Dermis microvascular lymphatic vessel endothelial cell (primary cell): ENCODE data around the gene DPPA2. TPM values are rescaled to one million over a fixed set of nuclear protein-coding genes. Genes with fewer than 3 reads are reported as not detected.
"Not testable (repeated sequence)": the region's sequence is repeated elsewhere in the genome, so short reads cannot be mapped to it uniquely, and the experiment has no call there.

ENCODE experiments used
- DNase-seq, 2 donors: peaks; one replicate each; pipeline versions ENCODE4 v3.0.0 to v3.0.0-alpha.2; 2010; ENCODE audit warnings: low read depth in 2 of 2
- total RNA-seq: library from RNA; depleted of rRNA; stranded (reverse); fragments of >200 nt; gene quantifications from 2 replicates; pipeline ENCODE4 v1.2.1, GENCODE V29; 2014

DPPA2 gene
- not detected in 2 replicates for total RNA-seq

- no peak for DNase-seq
Observed at GRCh38 chr3:109316162-109316730, at the start of gene DPPA2. TSS of gene DPPA2 (minus strand) at chr3:109316517. CDS start at chr3:109314542, 1,975 bp downstream.

DNA sequence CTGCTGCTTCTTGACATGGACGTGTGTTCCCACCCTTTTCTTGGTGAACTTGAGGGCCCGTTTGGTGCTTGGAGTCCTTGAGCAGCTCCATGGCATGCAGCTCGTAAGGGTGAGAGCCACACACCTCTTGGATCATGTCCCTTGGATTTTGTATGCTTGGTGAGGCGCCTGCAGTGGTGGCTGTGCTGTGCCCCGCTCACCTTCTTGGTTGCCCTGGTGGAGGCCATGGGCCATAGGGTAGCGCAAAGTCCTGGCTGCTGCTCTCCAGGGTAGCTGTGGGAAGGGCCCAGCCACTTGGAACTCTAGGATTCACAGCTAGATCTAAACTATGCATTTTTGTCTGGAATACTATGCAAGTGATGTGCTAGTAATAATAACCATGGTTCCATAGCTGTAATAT lies 47.8 kb upstream of the DPPA2 start:
- DNase-seq, result no peak

DNA sequence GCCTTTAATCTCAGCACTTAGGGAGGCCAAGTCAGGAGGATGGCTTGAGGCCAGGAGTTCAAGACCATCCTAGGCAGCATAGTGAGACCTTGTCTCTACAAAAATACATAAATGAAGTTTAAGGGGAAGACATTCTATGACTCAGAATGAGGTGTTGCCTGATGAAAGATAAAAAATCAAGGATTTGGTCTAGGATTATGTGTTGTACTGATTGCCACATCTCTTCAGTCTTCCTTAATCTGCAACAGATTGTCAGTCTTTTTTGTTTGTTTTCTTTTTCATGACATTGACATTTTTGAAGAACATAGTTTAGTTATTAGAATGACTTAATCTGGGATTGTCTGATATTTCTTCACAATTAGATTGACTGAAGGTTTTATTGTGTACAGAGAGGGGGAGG lies 47.3 kb upstream of the DPPA2 start:
- no peak for DNase-seq

DNA sequence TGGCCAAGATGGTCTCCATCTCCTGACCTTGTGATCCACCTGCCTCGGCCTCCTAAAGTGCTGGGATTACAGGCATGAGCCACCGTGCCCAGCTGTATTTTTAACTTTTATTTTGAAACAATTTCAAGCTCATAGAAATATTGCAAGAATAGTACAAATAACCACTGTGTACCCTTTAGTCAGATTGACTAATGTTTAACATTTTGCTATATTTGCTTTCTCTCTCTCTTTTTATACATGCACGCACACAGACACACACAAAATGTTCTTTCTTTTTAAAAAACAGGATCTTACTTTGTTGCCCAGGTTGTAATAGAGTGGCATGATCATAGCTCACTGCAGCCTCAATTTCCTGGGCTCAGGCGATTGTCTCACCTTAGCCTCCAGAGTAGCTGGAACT lies 46.5 kb upstream of the DPPA2 start:
- DNase-seq, result no peak

DNA sequence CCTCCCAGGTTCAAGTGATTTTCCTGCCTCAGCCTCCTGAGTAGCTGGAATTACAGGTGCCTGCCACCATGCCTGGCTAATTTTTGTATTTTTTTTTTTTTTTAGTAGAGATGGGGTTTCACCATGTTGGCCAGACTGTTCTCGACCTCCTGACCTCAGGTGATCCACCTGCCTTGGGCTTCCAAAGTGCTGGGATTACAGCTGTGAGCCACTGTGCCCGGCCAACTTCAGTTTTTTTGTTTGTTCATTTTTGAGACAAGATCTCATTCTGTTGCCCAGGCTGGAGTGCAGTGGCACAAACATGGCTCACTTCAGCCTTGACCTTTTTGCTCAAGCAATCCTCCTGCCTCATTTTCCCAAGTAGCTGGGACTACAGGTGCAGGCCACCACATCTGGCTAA lies 42.5 kb upstream of the DPPA2 start:
- DNase-seq, result not testable (repeated sequence)

DNA sequence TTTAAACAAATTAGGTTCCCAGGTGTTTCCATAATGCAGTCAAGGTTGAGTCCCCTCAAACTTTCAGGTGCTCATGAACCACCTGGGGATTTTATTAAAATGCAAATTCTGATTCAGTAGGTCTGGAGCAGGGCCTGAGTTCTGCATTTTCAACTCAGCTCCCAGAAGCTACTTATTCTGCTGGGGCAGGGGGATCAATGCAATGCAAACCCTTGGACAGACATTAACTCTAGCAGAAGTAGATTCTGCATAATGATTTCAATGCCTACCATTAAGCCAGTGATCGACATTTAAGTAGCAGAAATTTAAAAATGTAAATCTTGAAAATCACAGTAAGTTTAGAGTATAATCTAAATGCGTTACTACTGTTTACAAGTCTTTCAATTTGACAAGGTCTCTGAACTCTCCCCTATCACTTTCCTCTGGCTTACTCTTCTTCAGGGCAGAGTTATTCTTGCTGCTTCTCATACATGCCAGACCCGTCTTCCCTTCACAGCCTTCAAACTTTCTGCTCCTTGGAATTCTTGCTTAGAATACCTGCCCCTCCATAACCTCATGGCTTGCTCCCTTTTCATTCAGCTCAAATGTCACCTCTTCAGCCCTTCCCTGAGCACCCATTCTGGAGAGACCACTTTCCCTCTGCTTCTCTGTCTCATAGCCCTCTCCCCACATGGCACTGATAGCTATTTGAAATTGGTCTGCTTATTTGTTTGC lies 40.3 kb upstream of the DPPA2 start:
- no peak for DNase-seq

DNA sequence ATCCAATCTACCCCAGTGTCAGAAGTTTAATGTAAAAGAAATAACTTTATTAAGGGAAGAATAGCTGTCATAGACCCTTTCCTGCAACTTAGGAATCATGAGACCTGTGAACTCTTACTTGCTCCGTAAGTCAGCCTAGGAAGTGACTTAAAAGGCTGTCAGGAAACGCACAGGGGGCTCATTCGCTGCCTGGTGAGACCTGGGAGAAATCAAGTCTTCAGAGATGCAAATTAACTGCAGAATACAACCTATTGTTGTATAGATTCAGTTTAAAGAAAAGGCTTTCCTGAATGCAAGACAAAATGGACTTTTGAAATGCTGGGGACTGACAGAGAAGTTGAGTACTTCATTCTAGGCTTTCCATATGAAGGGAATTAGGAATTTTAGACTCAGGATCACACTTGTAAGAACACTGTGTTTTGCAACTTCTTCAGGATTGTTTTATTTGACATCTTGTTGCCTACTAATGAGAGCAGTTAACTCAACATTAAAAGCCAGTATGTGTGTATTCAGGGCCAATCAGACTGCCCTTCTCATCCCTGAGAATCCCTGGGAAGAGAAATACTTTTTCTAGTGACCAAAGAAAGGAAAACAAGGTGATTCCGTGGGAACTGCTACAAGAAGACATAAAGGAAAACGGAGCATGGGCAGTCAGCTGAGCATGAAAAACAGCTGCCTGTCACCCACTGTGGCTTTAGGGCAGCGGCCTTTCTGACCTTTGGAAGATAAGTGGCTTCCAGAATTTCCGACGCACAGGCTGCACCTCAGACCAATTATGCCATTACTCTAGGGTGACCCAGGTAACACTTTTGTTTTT lies 39.5 kb upstream of the DPPA2 start:
- no peak for DNase-seq

- no peak for DNase-seq
Observed at GRCh38 chr3:109353057-109353456, 36.7 kb upstream of the DPPA2 start.

- DNase-seq, result no peak
Observed at GRCh38 chr3:109351231-109351630, 34.9 kb upstream of the DPPA2 start.

- no peak for DNase-seq
Observed at GRCh38 chr3:109346770-109347295, 30.5 kb upstream of the DPPA2 start.

- no peak for DNase-seq
Observed at GRCh38 chr3:109346099-109346498, 29.8 kb upstream of the DPPA2 start.

- DNase-seq, result no peak
Observed at GRCh38 chr3:109339714-109340648, 23.7 kb upstream of the DPPA2 start.

GRCh38 chr3:109339197-109339596 lies 22.9 kb upstream of the DPPA2 start:
- no peak for DNase-seq

GRCh38 chr3:109338322-109338721 lies 22.0 kb upstream of the DPPA2 start:
- DNase-seq, result no peak

DNA sequence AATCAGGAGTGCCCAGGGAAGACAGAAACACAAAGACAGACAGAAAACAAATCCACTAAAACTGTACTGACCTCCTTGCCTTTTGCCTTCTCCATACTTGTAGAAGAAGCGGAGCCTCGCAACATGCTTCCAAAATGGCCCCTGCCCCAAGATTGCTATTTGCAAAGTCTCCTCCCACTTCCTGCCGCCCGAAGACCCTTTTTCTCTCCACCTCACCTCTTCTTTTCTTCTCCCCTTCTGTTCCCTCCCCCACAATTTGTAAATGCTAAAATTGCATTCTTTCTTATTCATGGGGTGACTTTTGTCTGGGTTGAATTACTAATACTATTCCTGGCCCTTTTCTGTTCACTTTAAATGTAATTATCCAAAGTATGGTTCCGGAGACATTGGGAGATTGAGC lies 21.1 kb upstream of the DPPA2 start, which contains the start of gene DPPA4:
Gene DPPA4, minus strand, starts transcription at position 154 of the 400 bp plus-strand sequence. Its CDS starts 29 bp downstream, at position 125.
- no peak for DNase-seq

DNA sequence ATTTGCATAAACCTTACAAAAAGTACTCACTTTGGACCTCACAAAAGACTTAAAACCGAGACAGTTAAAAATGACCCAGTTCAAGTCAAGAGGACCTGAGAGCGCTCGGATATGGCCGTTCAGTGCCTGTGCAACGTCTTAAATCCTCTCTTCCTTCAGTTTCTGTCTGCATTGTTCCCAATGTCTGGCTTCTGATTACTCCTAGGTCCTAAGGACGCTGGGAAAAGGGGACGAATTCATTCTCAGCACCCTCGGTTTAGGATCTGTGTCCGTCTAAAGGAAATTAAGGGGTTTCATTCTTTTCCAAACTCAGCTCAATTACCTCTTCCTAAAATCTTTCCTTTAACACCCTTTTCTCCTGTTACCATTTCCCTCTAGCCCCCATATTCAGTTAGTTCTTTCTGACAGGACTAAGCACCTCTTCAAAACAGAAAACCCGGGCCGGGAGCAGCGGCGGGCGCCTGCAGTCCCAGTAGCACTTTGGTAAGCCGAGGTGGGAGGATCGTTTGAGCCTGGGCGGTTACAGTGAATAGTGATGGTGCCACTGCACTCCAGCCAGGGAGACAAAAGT lies 20.1 kb upstream of the DPPA2 start:
- DNase-seq, result no peak

- no peak for DNase-seq
Observed at GRCh38 chr3:109334572-109334971, 18.3 kb upstream of the DPPA2 start.

DNA sequence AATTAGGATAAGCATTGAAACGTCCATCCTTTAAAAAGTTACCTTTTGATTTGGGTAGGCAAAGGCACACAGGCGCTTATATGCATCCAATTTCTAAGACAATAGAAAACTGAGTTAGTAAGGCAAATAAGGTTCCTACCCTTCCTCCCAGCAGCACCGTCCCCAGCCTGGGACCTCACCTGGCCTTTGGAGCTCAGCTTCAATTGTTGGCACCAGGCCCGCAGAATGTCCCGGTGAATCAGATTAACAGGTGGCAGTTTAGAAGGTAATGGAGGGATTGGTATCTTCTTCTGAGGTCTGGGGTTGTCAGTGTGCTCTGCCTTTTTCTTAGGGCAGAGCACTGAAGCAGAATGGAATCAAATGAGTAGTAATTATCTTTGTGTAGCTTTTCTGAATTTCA lies 15.4 kb upstream of the DPPA2 start:
- no peak for DNase-seq

- DNase-seq, result no peak
Observed at GRCh38 chr3:109330405-109330804, 14.1 kb upstream of the DPPA2 start.

DNA sequence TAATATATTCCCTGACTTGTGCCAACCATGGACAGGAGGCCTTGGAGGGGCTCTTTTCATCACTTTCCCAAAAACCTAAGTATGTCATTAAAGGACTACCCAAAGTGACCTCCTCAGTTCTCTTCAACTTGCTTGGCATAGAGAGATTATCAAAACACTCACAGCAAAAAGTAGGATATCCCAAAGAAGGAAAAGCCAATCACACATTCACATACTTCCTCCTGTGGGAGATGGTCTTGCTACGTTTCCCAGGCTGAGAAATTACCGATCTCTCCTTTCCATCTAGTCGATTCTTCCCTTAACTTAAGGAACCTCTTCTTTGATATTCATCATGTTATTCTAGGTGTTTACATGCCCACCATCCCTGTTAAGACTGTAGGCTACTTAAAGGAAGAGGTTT lies 11.9 kb upstream of the DPPA2 start:
- DNase-seq, result no peak

DNA sequence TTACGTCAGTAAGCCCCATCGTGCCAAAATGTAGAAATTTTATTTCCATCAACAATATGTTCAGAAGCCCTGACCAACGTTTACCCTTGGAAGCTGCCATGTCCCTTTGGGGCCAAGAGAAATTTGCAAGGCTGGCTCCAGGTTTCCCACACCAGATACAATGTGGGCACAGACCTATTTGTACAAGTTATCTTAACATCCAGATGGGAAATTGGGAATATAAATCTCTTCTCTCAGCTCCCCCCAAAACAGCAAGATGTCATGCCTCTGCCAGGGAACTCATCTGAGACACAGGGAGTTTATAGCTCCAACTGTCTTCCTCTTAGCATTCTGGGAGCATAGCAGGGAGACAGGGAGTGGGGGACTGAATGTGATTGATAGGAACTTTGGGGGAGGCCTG lies 9.3 kb upstream of the DPPA2 start:
- DNase-seq, result no peak
